Kidney tubule cell (primary cell): ENCODE results near the gene DNAH11.

Source experiments
- DNase-seq: peaks from one replicate; pipeline ENCODE4 v3.0.0-alpha.2; 2018; ENCODE audit warnings: low spot score

Gene DNAH11

DNA sequence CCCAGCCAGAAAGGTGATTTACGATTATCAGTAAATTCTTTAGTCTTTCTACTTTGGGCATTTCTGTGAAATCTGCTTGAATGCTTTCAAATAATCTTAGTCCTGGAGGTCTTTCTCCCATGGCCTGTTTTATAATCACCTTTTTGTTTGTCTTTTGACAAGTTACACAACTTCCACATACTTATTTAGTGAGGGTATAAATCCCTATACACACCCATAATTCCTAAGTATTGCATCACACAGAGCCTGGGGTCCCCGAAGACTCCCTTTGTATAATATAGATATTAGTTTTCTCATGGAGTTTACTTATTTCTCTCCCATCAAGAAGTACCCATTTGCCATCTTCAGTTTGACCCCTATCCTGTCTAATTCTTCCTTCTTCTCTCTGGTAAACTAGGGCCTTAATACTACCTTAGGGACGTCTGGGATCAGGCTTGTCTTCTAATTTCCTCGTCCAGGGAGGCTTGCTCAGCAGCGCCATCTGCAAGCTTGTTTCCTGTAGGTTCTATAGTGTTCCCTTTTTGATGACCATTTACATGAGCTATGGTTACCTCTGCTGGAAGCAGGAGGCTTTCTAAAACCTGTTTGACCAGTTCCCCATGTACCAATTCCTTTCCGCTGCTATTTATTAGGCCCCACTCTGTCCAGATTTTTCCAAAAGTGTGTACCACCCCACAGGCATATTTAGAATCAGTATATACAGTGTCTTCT, 8.1 kb downstream of the DNAH11 start:
- no peak for DNase-seq

DNA sequence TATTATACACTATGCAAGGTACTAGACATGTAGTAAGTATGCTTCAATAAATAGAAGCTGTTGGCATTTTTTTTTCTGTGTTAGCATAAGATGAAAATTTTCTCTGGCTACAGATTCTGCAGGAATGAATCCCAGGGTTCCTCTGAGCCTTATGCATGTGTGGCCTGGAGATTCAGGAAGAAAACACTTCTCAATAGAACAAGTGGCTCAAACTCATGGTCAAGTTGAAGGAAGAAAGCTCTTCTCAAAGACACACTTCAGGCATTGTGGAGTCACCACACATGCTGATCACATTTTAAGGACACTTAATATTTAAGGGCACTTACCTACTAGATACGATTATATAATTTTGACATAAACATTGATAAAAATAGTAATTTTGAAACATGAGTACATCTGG, 19.5 kb downstream of the DNAH11 start:
- no peak for DNase-seq

DNA sequence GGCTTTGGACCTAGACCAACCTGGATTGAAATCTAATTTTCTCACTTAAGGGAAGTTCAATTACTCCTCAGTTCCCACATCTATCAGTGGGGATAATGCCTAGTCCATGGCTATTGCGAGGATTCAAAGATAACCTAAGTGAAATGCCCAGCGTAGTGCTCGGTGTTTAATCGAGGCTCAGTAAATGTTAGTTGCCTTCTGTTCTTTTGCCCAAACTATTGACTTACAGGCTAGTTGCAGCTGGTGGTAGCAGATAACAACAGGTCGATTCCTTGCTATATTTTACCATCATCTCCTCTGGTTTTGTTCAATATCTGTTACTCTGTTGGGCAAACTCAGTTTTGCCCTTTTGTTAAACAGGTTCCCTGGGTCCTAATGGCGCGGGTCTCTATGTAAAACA, 22.8 kb downstream of the DNAH11 start:
- DNase-seq: no peak

DNA sequence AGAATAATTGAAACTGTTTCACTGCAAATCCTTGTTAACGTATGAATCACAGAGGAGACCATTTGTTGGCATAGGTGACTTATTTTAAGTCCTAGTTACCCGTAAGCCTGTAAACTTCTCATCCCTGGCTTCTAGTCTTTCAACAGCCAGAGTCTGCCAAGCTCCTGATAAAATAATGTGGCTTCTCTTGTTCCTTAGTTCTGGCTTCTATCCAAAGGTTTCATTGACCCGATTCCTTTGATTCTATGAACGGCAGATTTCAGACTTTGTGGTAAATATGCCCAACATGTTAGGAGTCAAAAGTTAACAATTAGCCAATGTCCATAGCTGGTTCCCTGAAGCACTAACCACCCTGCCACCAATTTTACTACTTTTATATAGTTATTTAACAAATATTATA, 23.3 kb downstream of the DNAH11 start:
- DNase-seq: peak; percentile 30

DNA sequence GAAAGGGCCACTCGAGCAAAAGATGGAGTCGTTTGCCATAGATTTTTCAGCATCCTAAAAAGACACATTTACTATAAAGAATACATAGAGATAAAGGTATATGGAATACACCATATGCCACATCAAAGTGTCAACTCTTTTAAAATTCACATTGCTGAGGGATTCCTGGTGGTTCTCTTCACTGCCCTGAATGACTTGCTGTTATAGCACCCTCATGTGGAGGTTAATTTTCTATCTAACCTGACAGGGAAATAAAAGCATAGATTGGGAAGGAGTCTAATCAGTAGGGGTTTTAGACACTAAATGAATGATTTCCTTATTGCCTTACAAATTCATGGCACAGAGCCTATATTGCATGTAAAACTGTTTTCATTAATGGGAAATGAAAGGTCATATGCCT, 25.9 kb downstream of the DNAH11 start:
- peak; percentile 12 for DNase-seq

DNA sequence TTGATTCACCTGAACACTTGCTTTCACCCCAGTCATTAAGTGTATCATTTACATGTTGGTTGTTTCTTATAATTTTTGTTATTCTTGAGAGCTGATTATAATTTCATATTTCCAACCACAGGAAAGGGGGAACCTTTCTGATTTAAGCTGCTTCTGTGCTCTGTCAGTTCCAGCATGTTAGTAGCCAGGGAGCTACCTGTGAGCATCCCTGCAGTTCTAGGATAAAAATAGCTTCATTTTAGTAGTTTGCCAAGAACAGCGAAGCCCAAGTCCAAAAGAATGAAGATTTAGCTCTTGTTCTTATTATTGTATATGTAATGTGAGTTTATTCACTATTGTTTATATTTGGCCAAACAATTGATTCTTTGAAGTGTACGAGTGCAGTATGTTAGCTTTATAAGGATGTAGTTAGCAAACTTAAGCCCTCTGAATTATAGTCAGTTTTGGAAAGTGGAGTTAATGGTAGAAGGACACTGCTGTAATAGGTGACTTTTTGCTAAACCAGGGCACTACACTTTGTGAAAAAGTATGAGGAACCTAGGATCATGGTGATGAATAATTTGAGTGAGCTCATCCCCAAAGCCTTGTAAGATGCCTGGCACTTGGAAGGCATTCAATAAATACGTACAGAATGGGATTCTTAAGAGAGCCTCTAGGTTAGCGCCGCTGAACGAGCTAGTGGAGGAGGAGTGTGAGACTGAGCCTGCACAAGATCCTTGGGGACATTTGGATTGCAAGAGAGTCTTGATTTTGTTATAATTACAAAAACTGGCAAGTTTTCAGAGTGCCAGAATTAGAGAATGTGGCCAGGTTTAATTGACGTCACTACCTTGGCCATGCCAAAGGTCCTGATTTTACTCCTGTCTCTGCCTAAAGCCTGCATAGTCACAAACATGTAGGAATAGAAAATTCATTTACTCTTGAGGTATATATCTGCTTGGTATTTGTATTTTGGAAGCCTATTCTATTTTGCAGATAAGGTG, 29.8 kb downstream of the DNAH11 start:
- DNase-seq: peak; percentile 30

DNA sequence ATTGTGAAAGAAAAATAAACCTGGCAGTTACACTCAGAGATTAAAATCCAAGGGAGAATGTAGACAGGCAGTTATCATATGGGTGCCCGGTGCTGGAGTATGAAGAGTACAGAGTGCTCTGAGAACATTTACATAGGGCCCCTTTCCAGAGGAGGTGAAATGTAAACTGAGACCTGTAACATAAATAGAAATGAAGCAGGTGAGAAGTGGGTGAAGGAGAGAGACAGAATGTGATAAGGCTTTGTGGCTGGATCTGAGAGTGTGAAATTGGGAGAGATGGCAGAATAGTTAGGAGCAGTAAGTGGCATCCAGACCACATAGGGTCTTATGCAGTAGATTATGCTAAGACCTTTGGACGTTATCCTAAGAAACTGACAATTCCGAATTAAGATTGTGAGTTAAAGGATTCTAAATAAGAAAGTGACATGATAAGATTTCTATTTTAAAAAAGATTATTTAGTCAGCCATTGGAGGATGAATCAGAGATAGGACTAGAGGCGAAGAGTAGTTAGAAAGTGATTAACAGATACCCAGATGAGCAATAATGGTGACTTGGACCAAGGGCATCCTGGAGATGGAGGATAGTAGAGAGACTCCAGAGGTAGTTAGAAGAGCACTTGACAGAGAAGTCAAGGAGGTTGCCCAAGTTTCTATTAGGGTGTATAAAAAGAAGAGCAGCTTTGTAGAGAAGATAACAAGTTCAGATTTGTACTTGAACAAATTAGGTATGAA, 36.7 kb downstream of the DNAH11 start:
- DNase-seq: peak; percentile 20

DNA sequence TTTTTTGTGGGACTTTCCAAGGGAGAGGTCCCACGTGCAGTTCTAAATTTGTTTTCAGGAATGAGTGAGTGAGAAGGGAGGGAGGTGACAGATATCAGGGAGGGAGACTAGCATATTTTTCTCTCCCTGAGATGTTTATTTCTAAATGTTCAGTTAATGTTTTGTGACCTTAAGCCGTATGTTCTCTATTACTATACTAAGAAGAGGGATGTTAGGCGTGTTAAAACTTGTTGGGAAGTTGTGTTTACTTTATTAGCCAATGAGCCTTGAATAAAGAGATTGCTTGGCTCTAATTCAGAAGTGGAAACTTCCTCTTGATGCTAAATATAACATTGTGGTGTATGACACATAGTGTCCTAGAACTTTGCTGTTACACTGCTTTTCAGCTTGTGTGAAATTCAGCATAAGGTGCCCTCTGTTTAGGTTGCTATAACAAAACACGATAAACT, 37.3 kb downstream of the DNAH11 start:
- peak; percentile 50 for DNase-seq

DNA sequence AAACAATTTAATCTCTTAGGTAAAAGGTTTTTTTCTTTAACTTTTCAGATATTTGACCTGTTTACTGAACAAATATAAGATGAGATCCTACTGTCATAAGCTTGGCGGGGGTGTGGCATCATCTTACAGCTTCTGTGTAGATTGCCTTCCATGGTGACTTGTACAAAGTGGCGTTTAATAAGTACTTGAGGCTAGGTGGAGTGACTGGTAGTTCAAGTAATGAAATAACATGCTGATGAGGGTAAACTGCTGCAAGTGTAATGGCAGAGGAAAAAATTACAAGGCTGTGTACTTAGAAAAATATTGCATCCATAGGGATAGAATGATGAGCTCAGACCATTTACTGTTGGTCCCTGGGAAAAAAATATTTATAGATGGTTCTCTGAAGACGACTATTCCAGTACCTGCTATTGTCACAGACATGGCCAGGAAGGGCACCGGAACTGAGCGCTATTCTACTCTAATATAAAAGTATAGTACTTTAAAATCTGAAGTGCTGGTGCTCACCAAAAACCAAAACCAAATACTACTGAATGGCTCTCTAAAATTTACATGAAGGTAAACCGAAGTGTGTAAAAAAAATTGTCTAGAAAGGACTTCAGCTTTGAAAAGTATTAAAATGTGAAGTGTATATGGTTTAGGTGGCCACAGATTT, 42.4 kb downstream of the DNAH11 start:
- no peak for DNase-seq

DNA sequence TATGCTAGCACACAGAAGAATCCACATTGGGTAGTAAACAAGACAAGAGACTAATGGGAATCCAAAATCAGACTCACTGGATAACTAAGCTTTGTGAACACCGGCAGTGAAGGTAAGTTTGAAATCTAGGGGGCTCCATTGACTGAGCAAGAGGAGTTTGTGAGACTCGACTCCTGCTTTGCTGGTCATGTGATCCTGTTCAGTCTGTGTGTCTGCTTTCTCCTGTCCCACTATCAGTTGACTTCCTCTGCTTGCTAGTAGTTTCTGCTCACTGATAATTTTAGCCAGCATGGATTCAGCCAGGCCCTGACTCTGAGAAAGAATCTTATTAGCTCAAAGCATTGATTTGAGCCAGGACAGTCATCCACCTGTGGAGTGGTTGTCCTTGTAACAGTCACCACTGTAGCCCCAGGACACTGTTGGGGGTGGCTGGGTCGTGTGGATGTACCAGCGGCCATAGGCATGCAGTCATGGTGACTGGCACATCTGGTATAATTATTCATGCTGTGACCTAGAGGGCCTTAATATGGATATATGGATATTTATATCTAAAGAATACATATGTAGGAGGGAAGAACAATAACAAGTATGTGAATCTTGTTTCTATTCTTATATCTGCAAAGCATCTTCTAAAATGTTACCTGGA, 44.4 kb downstream of the DNAH11 start:
- DNase-seq: no peak

DNA sequence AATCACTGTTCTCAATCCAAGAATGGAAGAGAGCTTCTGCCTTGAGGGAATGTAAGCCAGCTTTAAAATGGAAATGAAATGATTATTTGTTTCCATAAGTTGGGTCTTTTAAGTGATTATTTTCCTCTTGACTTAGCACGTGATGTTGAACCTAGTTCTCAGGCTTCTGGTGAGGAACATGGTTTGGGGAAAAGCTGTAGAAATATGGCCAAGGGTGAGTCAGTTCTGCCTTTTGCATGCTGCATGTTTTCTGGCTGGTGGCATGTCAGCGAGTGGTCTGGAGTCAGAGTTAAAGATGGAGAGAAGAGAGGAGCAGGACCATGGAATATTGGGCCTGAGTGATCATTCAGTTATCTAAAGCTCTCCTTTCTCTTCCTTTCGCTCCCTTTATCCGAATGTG, 54.0 kb downstream of the DNAH11 start:
- no peak for DNase-seq

DNA sequence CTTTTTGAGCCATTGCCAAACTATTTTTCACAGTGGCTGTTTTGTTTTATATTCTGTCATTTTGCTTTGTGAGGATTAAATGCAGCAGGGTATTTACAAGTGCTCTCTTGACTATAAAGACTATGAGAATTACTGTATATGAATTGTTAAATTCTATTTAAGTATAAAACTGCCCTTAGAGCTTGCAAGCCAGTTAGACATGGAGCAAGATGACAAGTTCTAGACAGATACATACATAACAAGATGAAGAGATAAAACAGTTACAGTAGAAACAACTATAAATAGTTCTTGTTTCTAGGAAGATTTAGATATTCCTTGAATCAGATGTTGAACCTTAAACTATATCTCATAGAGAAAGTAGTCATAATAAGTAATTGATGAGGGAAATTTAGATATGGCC, 60.6 kb downstream of the DNAH11 start:
- no peak for DNase-seq

DNA sequence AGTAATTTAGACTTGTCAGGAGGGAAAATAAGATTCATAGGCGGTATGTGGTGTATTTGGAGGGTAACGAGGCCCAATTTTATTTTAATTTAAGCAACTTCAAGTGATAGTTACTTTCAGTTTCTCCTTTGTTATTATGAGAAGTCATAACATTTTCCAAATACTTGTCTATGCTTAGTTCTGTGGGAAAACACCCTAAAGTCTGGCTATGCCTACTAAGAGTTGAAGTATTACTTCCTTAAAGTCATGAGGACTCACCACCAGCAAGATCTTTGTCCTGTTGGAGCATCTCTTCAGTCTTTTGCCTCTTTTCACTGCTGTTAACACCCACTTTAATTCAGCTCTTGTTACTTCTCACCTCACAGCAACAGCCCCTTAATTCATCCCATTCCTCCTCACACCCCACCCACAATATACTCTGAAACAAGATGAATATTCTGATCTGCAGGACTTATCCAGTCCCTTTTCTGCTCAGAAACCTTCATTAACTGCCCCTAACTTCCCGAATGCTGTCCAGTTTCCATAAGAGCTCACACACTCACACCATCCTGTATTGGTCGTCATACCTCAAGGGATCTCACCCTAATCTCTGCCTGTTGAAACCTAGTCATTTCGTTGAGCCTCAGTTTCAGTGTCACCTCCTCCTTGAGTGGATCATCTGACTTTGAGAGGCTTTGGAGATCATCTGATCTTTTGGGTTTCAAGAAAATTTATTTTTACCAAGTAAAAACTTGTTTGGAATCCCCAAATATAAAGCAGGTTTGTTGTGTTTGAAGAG, 61.3 kb downstream of the DNAH11 start:
- DNase-seq: no peak

DNA sequence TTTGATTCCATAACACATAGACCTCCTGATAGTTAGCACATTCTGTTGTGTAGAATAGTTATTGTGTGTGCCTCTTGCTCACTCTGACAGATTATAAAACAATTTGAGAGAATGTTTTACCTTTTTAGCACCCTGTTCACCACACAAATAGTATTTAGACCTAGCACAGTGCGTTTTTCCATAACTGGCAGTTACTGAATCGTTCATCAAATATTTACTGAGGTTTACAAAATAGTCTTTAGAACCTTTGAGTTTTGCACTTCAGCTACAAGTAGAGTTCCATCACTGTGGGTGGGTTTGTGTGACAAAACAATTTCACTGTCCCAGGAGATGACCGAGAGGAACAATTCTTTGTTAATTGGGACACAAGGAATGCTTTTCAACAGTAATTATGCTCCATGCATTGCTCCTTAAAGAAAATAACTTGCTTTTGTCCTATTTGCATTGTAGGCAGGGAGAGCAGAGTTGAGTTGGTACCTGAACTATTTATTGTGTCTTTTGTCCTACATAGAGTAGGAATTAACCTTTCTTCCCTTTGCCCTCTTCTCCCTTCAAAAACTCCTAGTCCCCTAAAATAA, 62.3 kb downstream of the DNAH11 start:
- no peak for DNase-seq

DNA sequence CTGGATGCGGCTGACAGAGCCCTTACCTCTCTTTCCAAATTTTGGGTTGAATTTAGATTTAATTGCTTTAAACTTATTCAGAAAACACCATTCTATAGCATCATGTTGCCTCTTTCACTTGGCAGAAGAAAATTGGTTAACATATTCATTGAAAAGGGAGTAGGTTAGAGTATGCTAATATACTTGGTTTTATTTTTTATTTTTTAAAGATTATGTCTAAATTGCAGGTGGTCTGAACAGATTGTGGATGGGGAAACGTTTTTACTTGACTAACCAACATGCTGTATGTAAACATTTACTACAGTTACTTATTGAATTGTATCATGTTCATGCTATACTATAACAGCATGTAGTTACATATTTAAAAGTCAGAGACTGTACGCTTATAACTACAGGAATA, 65.6 kb downstream of the DNAH11 start:
- no peak for DNase-seq

DNA sequence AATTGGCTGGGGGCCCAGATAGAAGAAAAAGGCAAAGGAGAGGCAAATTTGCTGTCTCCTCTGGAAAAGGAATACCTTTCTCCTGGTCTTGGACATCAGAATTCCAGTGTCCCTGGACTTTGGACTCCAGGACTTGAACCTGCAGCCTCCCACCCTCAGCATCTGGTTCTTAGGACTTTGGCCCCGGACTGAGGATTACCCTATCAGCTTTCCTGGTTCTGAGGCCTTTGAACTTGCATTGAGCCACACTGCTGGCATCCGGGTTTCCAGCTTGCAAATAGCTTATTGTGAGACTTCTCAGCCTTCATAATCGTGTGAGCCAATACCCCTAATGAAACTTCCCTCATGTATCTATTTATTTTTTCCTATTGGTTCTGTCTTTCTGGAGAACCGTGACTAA, 68.3 kb downstream of the DNAH11 start:
- no peak for DNase-seq

DNA sequence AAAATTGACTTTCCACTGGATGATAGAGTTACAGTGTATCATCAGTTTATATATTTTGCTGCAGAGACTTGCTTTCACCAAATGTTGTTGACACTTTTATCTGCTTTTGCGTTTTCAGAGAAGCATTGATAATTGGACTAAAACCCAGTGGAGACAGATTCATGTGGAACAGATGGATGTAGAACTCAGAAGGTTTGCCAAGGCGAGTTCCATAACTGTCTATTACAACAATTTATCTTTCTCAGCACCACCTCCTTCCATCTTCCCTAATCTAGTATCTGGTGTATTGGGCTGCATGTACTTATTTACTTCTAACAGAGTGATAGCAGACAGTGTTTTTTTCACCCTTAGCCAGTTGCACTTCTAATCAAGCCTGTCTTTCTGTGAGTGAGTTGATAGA, 73.3 kb downstream of the DNAH11 start:
- DNase-seq: no peak

DNA sequence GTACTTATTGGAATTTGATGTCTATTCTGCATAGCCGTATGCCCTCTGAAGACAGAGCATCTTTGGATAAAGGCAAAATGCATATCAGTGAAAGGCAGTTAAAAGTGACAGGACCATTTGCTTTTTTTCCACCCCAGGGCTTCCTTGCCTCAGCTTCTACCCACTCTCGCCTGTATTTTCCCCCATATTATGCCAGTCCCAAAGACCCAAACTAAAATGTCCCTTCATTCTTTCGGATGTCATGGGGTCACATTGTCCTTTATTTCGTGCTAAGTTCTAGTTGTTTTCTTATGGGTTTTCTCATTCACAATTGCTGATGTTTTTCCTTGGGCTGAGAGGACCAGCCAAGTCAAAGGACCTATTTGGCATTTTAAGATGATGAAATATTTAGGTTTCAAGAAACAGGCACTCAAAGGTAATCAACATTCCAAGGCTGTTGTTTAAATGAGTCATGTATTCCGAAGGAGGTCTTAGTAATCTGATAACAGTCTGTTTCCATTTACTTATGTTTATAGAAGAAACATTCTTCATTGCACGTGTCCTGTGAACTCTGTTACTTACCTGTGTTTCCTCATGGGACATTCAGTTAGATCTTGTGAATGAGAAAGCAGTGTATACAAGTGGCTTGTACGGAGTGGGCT, 74.1 kb downstream of the DNAH11 start:
- peak; percentile 62 for DNase-seq

DNA sequence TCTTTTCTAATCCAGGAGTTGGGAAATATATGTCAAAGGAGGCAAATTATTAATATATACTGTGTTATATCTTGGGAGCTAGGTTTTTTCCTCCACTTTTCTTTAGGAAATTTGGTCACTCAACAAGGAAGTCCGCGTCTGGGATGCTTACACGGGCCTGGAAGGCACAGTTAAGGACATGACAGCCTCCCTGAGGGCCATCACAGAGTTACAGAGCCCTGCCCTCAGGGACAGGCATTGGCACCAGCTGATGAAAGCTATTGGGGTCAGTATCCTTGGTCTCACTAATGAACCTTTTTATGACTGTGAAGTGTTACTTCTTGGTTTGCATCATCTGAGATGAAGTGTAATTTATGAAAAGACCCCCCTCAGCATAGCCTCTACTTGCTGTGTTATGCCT, 74.7 kb downstream of the DNAH11 start:
- no peak for DNase-seq

DNA sequence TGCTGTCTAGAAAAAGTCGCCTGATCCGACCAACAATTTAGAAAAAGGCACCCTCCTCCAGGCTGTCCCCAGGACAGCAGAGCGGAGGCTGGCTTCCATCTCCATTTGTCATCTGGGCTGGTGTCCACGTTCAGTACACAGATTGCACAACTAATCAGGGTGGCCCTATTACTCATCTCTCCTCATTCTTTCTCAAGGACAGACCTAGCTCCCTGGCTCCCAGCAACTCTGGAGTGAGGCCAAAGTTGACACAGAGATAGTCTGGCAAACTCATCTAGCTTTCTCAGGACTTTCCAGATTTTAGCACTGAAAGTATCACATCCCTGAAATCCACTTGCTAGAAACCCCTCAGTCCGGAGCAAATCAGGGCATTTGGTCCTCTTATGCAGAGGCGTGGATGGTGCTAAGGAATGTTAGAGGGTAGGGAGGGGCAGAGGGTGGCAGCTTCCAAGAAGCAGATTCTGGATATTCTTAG, 75.1 kb downstream of the DNAH11 start:
- no peak for DNase-seq
